OCI-LY1 (cell line): Measurements from ENCODE around the gene MSH3.
"Not testable (repeated sequence)": the region's sequence is repeated elsewhere in the genome, so short reads cannot be mapped to it uniquely, and the experiment has no call there.

Experiments used
- EZH2 ChIP-seq: fragments of 200-600 bp; sonication (generic), shearing (Covaris generic); IDR thresholded peaks from 2 replicates; pipeline ENCODE4 v1.8.0; 2017; ENCODE audit warnings: borderline replicate concordance, mixed run types, mild to moderate bottlenecking, antibody characterized with exemption, low read length, moderate library complexity, mixed read lengths
- TF ChIP-seq, protein P1 (sequence below): fragments of 200-600 bp; sonication (generic), shearing (Covaris generic); IDR thresholded peaks from 2 replicates; pipeline ENCODE4 v1.5.1; 2017; ENCODE audit warnings: mild to moderate bottlenecking, antibody characterized with exemption, low read length, moderate library complexity, mixed read lengths

DNA sequence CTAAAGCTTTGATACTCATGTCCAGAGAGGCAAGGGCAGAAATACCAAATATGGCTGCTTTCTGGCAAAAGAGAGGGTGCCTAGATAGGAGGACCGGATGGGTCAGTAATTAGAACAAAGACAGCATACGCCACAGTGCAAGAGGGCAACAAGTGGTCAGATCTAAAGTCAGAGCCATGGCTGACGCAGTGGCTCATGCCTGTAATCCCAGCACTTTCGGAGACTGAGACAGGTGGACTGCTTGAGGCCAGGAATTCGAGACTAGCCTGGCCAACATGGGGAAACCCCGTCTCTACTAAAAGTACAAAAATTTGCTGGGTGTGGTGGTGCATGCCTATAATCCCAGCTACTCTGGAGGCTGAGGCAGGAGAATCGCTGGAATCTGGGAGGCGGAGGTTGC lies 129.3 kb downstream of the MSH3 start:
- TF ChIP-seq, protein P1, sequence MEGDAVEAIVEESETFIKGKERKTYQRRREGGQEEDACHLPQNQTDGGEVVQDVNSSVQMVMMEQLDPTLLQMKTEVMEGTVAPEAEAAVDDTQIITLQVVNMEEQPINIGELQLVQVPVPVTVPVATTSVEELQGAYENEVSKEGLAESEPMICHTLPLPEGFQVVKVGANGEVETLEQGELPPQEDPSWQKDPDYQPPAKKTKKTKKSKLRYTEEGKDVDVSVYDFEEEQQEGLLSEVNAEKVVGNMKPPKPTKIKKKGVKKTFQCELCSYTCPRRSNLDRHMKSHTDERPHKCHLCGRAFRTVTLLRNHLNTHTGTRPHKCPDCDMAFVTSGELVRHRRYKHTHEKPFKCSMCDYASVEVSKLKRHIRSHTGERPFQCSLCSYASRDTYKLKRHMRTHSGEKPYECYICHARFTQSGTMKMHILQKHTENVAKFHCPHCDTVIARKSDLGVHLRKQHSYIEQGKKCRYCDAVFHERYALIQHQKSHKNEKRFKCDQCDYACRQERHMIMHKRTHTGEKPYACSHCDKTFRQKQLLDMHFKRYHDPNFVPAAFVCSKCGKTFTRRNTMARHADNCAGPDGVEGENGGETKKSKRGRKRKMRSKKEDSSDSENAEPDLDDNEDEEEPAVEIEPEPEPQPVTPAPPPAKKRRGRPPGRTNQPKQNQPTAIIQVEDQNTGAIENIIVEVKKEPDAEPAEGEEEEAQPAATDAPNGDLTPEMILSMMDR = not testable (repeated sequence)
- TF ChIP-seq EZH2 = not testable (repeated sequence)
